SHP77 (cell line): ENCODE measurements around the gene PRAMEF20.
"Not testable (repeated sequence)": the region's sequence is repeated elsewhere in the genome, so short reads cannot be mapped to it uniquely, and the experiment has no call there.

ENCODE experiments used
- DNase-seq, 2 experiments: peaks; one replicate each; lab custom pipeline; 2025; lab: John Stamatoyannopoulos, UW

PRAMEF20 gene

GRCh38 chr1:13410150-13410549, at the start of gene PRAMEF20:
Gene PRAMEF20, plus strand, starts transcription at chr1:13410450. Its CDS starts 5,905 bp downstream, at chr1:13416355.
- not testable (repeated sequence) for DNase-seq

- not testable (repeated sequence) for DNase-seq
Measured at GRCh38 chr1:13362364-13362763, 47.9 kb upstream of the PRAMEF20 start.

GRCh38 chr1:13364928-13365327, 45.3 kb upstream of the PRAMEF20 start:
- DNase-seq, result not testable (repeated sequence)

GRCh38 chr1:13366536-13366935, 43.7 kb upstream of the PRAMEF20 start:
- not testable (repeated sequence) for DNase-seq

GRCh38 chr1:13368544-13368943, 41.7 kb upstream of the PRAMEF20 start:
- not testable (repeated sequence) for DNase-seq

GRCh38 chr1:13378983-13379382, 31.3 kb upstream of the PRAMEF20 start:
- DNase-seq, result not testable (repeated sequence)

- not testable (repeated sequence) for DNase-seq
Measured at GRCh38 chr1:13380380-13380779, 29.9 kb upstream of the PRAMEF20 start.

DNA sequence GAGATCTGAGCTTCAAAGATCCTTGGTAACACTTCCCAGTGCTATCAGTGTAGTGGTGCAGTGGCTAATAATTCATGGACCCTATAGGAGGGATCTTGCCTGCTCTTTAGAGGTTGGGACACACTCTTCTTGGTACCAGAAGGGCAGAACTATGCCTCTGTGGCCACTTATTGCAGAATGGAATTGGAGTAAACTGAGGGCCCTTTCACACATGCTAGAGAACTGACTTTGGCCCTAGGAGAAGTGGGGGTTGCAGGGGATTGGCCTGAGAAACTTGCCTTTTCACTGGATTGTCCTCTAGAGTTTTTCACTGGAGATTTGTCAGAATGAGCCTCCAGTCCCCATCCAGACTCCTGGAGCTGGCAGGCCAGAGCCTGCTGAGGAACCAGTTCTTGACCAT, 20.9 kb upstream of the PRAMEF20 start, which contains the start of gene PRAMEF17:
TSS of gene PRAMEF17 (plus strand) at position 301 of the 400 bp plus-strand sequence. CDS start at position 327, 26 bp downstream.
- not testable (repeated sequence) for DNase-seq

DNA sequence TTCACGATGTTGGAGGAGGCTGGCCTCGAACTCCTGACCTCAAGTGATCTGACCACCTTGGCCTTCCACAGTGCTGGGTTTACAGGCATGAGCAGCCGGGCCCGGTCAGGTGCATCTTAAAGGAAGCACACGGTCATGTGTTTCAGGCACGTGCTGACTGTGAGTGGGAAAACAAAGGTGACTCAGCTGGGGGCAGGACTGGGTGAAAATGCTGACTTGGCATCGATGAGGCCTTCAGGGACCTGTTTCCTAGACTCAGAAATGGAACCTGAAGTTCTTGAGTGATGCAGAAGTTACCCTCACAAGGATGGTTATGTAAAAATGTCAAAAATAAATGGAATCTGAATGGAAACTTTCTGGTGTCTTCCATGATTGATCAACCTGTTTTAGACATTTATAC, 17.2 kb upstream of the PRAMEF20 start:
- DNase-seq, result not testable (repeated sequence)

GRCh38 chr1:13394761-13395160, 15.5 kb upstream of the PRAMEF20 start:
- DNase-seq, result not testable (repeated sequence)

DNA sequence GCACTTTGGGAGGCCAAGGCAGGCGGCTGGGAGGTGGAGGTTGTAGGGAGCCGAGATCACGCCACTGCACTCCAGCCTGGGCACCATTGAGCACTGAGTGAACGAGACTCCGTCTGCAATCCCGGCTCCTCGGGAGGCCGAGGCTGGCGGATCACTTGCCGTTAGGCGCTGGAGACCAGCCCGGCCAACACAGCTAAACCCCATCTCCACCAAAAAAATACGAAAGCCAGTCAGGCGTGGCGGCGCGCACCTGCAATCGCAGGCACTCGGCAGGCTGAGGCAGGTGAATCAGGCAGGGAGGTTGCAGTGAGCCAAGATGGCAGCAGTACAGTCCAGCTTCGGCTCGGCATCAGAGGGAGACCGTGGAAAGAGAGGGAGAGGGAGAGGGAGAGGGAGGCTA, 14.9 kb upstream of the PRAMEF20 start:
- DNase-seq, result not testable (repeated sequence)

DNA sequence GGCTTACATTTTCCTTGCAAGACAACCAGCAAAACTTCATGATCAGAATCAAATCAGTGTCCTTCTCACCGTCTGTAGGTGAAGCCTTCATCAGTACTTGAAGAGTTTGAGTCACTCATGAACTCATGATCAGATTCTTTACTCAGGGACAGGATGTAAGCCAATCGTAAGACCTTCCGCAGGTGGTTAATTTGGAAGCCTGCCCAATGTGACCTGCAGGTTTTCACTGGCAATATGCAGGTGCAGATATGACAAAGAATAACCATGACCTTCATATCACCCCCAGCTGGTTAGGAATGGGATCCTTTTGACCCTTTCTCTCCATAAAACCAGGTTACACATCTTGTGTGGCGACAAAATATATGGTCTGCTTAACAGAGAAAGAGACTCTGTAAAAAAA, 2.4 kb upstream of the PRAMEF20 start:
- DNase-seq, result no peak

- no peak for DNase-seq
Measured at GRCh38 chr1:13430495-13430894, 20.2 kb downstream of the PRAMEF20 start.

- DNase-seq, result no peak
Measured at GRCh38 chr1:13432251-13432650, 22.0 kb downstream of the PRAMEF20 start.

GRCh38 chr1:13433694-13434358, 23.6 kb downstream of the PRAMEF20 start:
- DNase-seq, result not testable (repeated sequence)

GRCh38 chr1:13435458-13435857, 25.2 kb downstream of the PRAMEF20 start:
- DNase-seq, result no peak

GRCh38 chr1:13439104-13439783, 29.0 kb downstream of the PRAMEF20 start:
- DNase-seq, result not testable (repeated sequence)

DNA sequence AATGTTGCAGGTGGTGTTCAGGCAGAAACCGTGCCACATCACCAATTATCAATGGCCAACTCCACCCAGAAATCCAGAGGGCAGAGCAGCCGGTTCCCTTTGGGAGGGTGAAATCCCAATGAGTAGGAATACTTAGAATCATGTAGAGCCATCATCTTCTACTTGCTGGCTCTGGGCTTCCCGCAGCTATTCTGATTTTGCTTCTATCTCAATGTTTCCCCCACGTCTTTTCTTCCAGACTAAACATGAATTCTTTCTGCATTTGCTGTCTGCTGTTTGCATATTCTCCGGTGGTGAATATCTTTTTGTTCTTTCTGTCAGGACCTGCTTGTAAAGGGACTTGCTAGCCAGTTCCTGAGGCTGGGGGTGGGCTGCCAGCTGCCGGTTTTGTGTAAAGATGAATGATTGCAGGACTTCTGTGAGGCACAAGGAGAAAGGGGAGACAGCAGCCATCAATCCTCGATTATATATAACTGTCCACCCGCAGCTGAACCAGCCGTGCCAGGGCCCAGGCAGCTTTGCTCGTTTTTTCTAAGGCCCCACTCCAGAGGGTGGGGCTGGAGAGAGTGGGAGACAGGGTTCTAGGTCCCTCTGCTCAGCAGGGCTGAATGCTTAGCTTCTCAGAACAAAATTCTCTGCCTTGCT, 33.2 kb downstream of the PRAMEF20 start:
- DNase-seq, result no peak

- DNase-seq, result no peak
Measured at GRCh38 chr1:13450204-13450603, 40.0 kb downstream of the PRAMEF20 start.

DNA sequence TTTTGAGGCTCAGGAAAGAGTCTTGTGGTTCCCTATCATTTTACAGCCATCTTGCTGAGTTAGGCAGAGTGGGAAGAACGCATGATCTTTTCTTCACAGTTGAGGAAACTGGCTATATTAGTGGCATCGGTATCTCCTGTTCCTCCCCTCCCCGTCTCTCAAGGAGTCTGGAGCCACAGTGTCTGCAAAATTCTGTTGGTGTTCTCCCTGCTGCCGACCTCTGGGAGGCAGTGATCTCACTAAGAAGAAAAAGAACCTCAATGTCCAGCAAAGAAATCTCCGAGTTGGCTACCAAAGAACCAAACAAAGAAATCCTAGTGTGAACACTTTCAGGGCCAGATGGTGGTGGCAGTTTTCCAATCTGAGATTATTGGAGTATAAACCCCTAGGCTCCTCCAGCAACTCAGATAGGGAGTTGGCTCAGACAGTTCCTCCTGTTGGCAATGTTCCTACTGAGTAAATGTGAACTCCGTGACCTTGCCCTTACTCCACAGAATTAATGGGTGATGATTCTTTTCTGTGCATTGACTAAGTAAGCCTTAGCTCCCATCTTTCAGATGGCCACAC, 41.2 kb downstream of the PRAMEF20 start:
- no peak for DNase-seq

DNA sequence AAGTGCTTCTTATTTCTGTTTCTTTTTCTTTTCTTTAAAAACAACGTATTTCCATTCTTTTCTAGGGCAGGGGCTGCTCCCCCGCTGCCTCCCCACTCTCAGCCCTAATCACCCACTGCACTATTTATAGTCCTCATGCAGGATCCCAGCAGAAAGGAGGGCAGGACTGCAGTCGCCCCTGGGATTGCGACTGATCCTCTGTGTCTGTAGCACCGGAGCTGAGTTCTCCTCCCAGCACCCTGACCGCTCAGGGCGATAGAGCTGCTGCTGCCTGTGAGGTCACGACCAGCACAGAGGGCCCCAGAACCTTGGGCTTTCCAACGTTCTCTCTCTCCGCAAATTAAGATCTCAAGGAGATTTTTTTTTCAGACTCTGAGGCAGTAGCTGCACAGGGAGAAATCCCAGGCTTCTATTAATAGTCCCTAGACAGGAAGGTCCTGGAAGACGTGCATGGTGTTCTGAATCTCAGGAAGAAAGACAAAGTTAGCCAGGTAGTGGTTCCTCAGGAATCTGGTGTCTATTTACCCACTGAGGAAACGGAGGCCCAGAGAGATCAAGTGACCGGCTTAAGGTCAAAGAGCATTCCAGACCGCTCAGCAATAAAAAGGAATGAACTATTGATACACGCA, 46.8 kb downstream of the PRAMEF20 start:
- no peak for DNase-seq

DNA sequence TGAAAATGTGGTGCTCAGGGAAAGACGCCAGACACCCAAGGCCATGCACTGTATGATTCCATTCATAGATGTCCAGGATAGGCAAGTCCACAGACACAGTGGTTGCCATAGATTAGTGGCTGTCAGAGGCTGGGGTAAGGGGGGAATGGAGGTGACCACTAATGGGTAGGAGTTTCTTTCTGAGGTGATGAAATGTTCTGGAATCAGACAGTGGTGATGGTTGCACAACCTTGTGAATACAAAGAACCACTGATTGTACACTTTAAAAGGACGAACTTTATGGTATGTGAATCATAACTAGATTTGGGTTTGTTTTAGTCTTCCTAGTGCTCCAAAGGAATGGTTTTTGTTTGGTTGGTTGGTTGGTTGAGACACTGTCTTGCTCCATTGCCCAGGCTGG, 51.7 kb downstream of the PRAMEF20 start:
- no peak for DNase-seq
